GM12891 (cell line): ENCODE measurements around the gene OR2L2.

ENCODE experiments used
- PAX5 ChIP-seq: IDR thresholded peaks from 2 replicates; pipeline ENCODE4 v1.6.1; 2011; ENCODE audit warnings: low read length, moderate library complexity, mild to moderate bottlenecking; ENCODE audit not compliant: insufficient read depth, severe bottlenecking
- POLR2A ChIP-seq: IDR thresholded peaks from 2 replicates; pipeline ENCODE4 v1.6.1; 2011; ENCODE audit warnings: low read depth, low read length, control low read depth
- POLR2AphosphoS5 ChIP-seq: IDR thresholded peaks from 2 replicates; pipeline ENCODE4 v1.6.1; 2011; ENCODE audit warnings: low read depth, low read length, control low read depth
- SPI1 ChIP-seq: IDR thresholded peaks from 2 replicates; pipeline ENCODE4 v1.6.1; 2011; ENCODE audit warnings: low read depth, low read length, control low read depth
- TAF1 ChIP-seq: IDR thresholded peaks from 2 replicates; pipeline ENCODE4 v1.6.1; 2011; ENCODE audit warnings: low read depth, low read length, control low read depth

- no peak for TF ChIP-seq POLR2AphosphoS5
- TF ChIP-seq PAX5 = no peak
- no peak for TF ChIP-seq POLR2A
- no peak for TF ChIP-seq TAF1
- TF ChIP-seq SPI1 = no peak
Observed at GRCh38 chr1:248000169-248000568, 29.7 kb upstream of the OR2L2 start.
